K562 (cell line): ENCODE measurements around the gene CDC25B. TPM values are rescaled to one million over a fixed set of nuclear protein-coding genes. Genes with fewer than 3 reads are reported as not detected.

Experiments used
- ATF1 ChIP-seq, 2 experiments: fragments of 450-650 bp in 1 of 2; IDR thresholded peaks; 2 replicates each; pipeline ENCODE4 v1.6.1; 2016; ENCODE audit warnings: missing compliant biosample characterization in 1 of 2, missing genetic modification characterization in 1 of 2
- CREB1 ChIP-seq, 2 experiments: sonication (generic) in 1 of 2; formaldehyde crosslinking in 1 of 2; IDR thresholded peaks; 2 replicates each; pipeline versions ENCODE4 v1.6.1 to v1.8.0; 2012 to 2022; ENCODE audit warnings: inconsistent platforms in 1 of 2, mild to moderate bottlenecking in 1 of 2, missing genetic modification reagents in 1 of 2, moderate library complexity in 1 of 2
- DDX20 ChIP-seq: fragments of 450-650 bp; IDR thresholded peaks from 2 replicates; pipeline ENCODE4 v1.6.1; 2016; ENCODE audit warnings: missing genetic modification characterization, low read depth, mild to moderate bottlenecking, missing compliant biosample characterization, moderate library complexity
- EP400 ChIP-seq: fragments of 450-650 bp; IDR thresholded peaks from 2 replicates; pipeline ENCODE4 v1.6.1; 2017; ENCODE audit warnings: antibody characterized with exemption, mild to moderate bottlenecking, moderate library complexity
- FOXK1 ChIP-seq: sonication (generic); formaldehyde crosslinking; IDR thresholded peaks from 2 replicates; pipeline ENCODE4 v1.8.0; 2022; ENCODE audit warnings: missing genetic modification reagents, mild to moderate bottlenecking, borderline replicate concordance
- GMEB1 ChIP-seq: fragments of 250-450 bp; sonication (Bioruptor Pico); IDR thresholded peaks from 2 replicates; pipeline ENCODE4 v1.4.0; 2020; ENCODE audit warnings: mild to moderate bottlenecking
- HCFC1 ChIP-seq: IDR thresholded peaks from 2 replicates; pipeline ENCODE4 v1.6.1; 2012; ENCODE audit warnings: low read depth, low read length, improper control_type of control experiment
- HDAC2 ChIP-seq: fragments of 450-650 bp; IDR thresholded peaks from 2 replicates; pipeline ENCODE4 v1.6.1; 2016; ENCODE audit warnings: mild to moderate bottlenecking
- HDAC8 ChIP-seq: fragments of 450-650 bp; IDR thresholded peaks from 2 replicates; pipeline ENCODE4 v1.6.1; 2016; ENCODE audit warnings: mild to moderate bottlenecking, missing genetic modification characterization, moderate library complexity, missing compliant biosample characterization
- KDM1A ChIP-seq, 2 experiments: fragments of 450-650 bp; IDR thresholded peaks; 2 replicates each; pipeline ENCODE4 v1.6.1; 2016; ENCODE audit warnings: mild to moderate bottlenecking in 2 of 2
- NCOR1 ChIP-seq: fragments of 450-650 bp; IDR thresholded peaks from 2 replicates; pipeline ENCODE4 v1.6.1; 2016; ENCODE audit warnings: mild to moderate bottlenecking, moderate library complexity
- NFE2 ChIP-seq: IDR thresholded peaks from 2 replicates; pipeline ENCODE4 v1.6.1; 2014; ENCODE audit warnings: antibody characterized with exemption, low read depth
- SAP30 ChIP-seq: fragments of 200-600 bp; sonication (generic); IDR thresholded peaks from 2 replicates; pipeline ENCODE4 v1.6.1; 2012; ENCODE audit warnings: borderline replicate concordance, low read depth, mild to moderate bottlenecking, moderate library complexity, low read length, control low read depth, inconsistent platforms; ENCODE audit not compliant: insufficient read depth, poor library complexity, severe bottlenecking
- SIN3A ChIP-seq, 2 experiments: fragments of 150-350 bp in 1 of 2; IDR thresholded peaks; 2 replicates each; pipeline ENCODE4 v1.6.1; 2011 to 2016; ENCODE audit warnings: borderline replicate concordance in 2 of 2, low read depth in 2 of 2, low read length in 2 of 2, mild to moderate bottlenecking in 2 of 2, moderate library complexity in 2 of 2; ENCODE audit not compliant: control insufficient read depth in 1 of 2
- TEAD4 ChIP-seq, 2 experiments: sonication (generic) in 1 of 2; formaldehyde crosslinking in 1 of 2; IDR thresholded peaks; 2 replicates each; pipeline versions ENCODE4 v1.6.1 to v1.8.0; 2012 to 2022; ENCODE audit warnings: borderline replicate concordance in 1 of 2, inconsistent platforms in 1 of 2, low read length in 1 of 2, mild to moderate bottlenecking in 1 of 2, missing genetic modification reagents in 1 of 2
- ZBTB2 ChIP-seq: fragments of 450-650 bp; IDR thresholded peaks from 2 replicates; pipeline ENCODE4 v1.6.1; 2016; ENCODE audit warnings: antibody characterized with exemption
- ZMIZ1 ChIP-seq, 2 experiments: fragments of 150-350 bp in 1 of 2; IDR thresholded peaks; 2 replicates each; pipeline ENCODE4 v1.6.1; 2012 to 2016; ENCODE audit warnings: low read depth in 2 of 2, low read length in 2 of 2, mild to moderate bottlenecking in 1 of 2, moderate library complexity in 1 of 2
- ZNF583 ChIP-seq: fragments of 250-450 bp; sonication (Bioruptor Pico); IDR thresholded peaks from 2 replicates; pipeline ENCODE4 v1.4.0; 2020
- ZSCAN32 ChIP-seq: fragments of 450-650 bp; formaldehyde crosslinking; IDR thresholded peaks from 2 replicates; pipeline ENCODE4 v1.4.0; 2020; ENCODE audit warnings: mild to moderate bottlenecking, moderate library complexity
- polyA plus RNA-seq, 8 experiments: library from polyadenylated mRNA; depleted of rRNA in 4 of 8; stranded (reverse) in 5 of 8; unstranded in 3 of 8; fragments of >200 nt; fragmentation: Nextera tagmentation in 2 of 8; fragmentation: Illumina TruSeq in 1 of 8; extraction: Ambion mirVana in 2 of 8; extraction: Trizol in 1 of 8; gene quantifications; 2 replicates each; pipeline versions ENCODE4 v1.2.1 to v1.2.3, GENCODE V29; 2011 to 2014; ENCODE audit warnings: inconsistent platforms in 1 of 8, missing spikeins in 1 of 8
- total RNA-seq, 7 experiments: library from RNA; depleted of rRNA in 6 of 7; stranded (reverse); fragments of >200 nt in 6 of 7; fragmentation: Illumina TruSeq in 2 of 7; extraction: Trizol in 2 of 7; gene quantifications; 2 replicates each; pipeline versions ENCODE4 v1.2.1 to v1.2.3, GENCODE V29; 2011 to 2021; ENCODE audit warnings: low replicate concordance in 1 of 7

The CDC25B gene
- total and polyA plus RNA-seq, 9 of the 15 experiments (the other 6 are each of a cell fraction or from before 2014, with no cell fraction given): 2.3 to 35.7 (median 9.5) TPM

GRCh38 chr20:3820048-3820900 is 24.2 kb downstream of the CDC25B start, which contains the start of gene AP5S1 (continued):
- TF ChIP-seq GMEB1 (CRISPR knock-in tag) (peak; percentile 77), DDX20 (tag) (no peak), KDM1A (IDR thresholded peaks at IDR 0.05) (no peak), ZBTB2 (0 out of 2 replicates have a peak, but pooled peaks have one; percentile 41), FOXK1 (CRISPR knock-in tag) (peak; percentile 76; the same call in 1 of the 2 replicates), EP400 (peak; percentile 87), HCFC1 (peak; percentile 95), TEAD4 (IDR thresholded peaks at IDR 0.05; ENCODE audit: low read length) (no peak), TEAD4 (CRISPR knock-in tag; IDR thresholded peaks at IDR 0.05; ENCODE audit: borderline replicate concordance) (no peak), SAP30 (peak; percentile 60), ZMIZ1 (IDR thresholded peaks at IDR 0.05; ENCODE audit: low read depth in 2 of 2, low read length in 2 of 2) (peak in 1 of 2 experiments; percentile 52; a peak in 1 of 4 replicates), NCOR1 (0 out of 2 replicates have a peak, but pooled peaks have one; percentile 30), SIN3A (IDR thresholded peaks at IDR 0.05; ENCODE audit: borderline replicate concordance in 2 of 2, control insufficient read depth in 1 of 2, low read depth in 2 of 2, low read length in 2 of 2) (peak in 1 of 2 experiments; percentile 28; a peak in 1 of 4 replicates), ATF1 (CRISPR knock-in tag; IDR thresholded peaks at IDR 0.05) (peak; percentile 93), ATF1 (tag; IDR thresholded peaks at IDR 0.05) (peak; percentile 100), HDAC8 (tag) (0 out of 2 replicates have a peak, but pooled peaks have one; percentile 77), HDAC2 (no peak), NFE2 (0 out of 2 replicates have a peak, but pooled peaks have one; percentile 7), ZSCAN32 (no peak), CREB1 (IDR thresholded peaks at IDR 0.05) (peak; percentile 99), CREB1 (CRISPR knock-in tag; IDR thresholded peaks at IDR 0.05) (peak; percentile 99), ZNF583 (no peak)
